Sciatic nerve (tissue), 2 donors: Measurements from ENCODE around the gene CDKAL1. TPM values are rescaled to one million over a fixed set of nuclear protein-coding genes. Genes with fewer than 3 reads are reported as not detected.

Experiments
- ATAC-seq: fragments of 200-7000 bp; cut with Tn5 transposase; one replicate; pipeline ENCODE4 v1.9.1; 2020; ENCODE audit warnings: mild to moderate bottlenecking, moderate library complexity
- DNase-seq: peaks from one replicate; pipeline ENCODE4 v3.0.0-alpha.2; 2020; ENCODE audit warnings: low spot score
- intact Hi-C: fragments of 100-400 bp; cut with DNase I; formaldehyde crosslinking; loops from one replicate; pipeline ENCODE4 v1.14.2; 2022
- total RNA-seq: library from RNA; stranded (reverse); fragmentation: NEBNext Ultra II Directional; extraction: Animal tissue kit (Norgen Biotek cat#: 25700); gene quantifications from one replicate; pipeline ENCODE4 v1.2.1, GENCODE V29; 2021
- donor health status: DM: no; HTN: no; CAD: no.
- donor health status: DM: no; HTN: no; CAD: no.

CDKAL1 gene
- total RNA-seq, 1 donor from 2014 or later = 20.5 TPM

GRCh38 chr6:20946890-20947289 lies 412.6 kb downstream of the CDKAL1 start:
- DNase-seq (no peak), ATAC-seq (no peak)
- intact Hi-C loops = no loop called here

GRCh38 chr6:20947977-20948376 lies 413.7 kb downstream of the CDKAL1 start:
- no peak for DNase-seq
- ATAC-seq = no peak
- intact Hi-C loops = no loop called here

- intact Hi-C loops = no loop called here
- ATAC-seq (no peak), DNase-seq (no peak)
These were observed 414.3 kb downstream of the CDKAL1 start for GRCh38 chr6:20948556-20948955.

- ATAC-seq (no peak), DNase-seq (no peak)
- intact Hi-C loops = no loop called here
These were observed 414.9 kb downstream of the CDKAL1 start for GRCh38 chr6:20949138-20949537.

GRCh38 chr6:20952699-20953474 lies 418.6 kb downstream of the CDKAL1 start:
- intact Hi-C loops = no loop called here
- ATAC-seq (no peak), DNase-seq (no peak)

GRCh38 chr6:20954315-20954714 lies 420.1 kb downstream of the CDKAL1 start:
- ATAC-seq (no peak), DNase-seq (no peak)
- intact Hi-C loops = no loop called here

- ATAC-seq (no peak), DNase-seq (no peak)
- intact Hi-C loops = no loop called here
These were observed 420.9 kb downstream of the CDKAL1 start for GRCh38 chr6:20955131-20955530.

GRCh38 chr6:20955751-20956150 lies 421.5 kb downstream of the CDKAL1 start:
- no peak for ATAC-seq
- intact Hi-C loops = no loop called here
- DNase-seq = no peak

- no peak for DNase-seq
- ATAC-seq = no peak
- intact Hi-C loops = no loop called here
These were observed 425.8 kb downstream of the CDKAL1 start for GRCh38 chr6:20960067-20960466.

- intact Hi-C loops = no loop called here
- DNase-seq = no peak
- ATAC-seq = no peak
These were observed 431.0 kb downstream of the CDKAL1 start for GRCh38 chr6:20965276-20965675.

- intact Hi-C loops = no loop called here
- DNase-seq = no peak
- ATAC-seq = no peak
These were observed 431.7 kb downstream of the CDKAL1 start for GRCh38 chr6:20965915-20966314.

- no peak for ATAC-seq
- DNase-seq = no peak
- intact Hi-C loops = no loop called here
These were observed 435.3 kb downstream of the CDKAL1 start for GRCh38 chr6:20969551-20969950.

- no peak for DNase-seq
- intact Hi-C loops = no loop called here
- ATAC-seq = no peak
These were observed 442.2 kb downstream of the CDKAL1 start for GRCh38 chr6:20976391-20976918.

GRCh38 chr6:20978151-20978614 lies 443.9 kb downstream of the CDKAL1 start:
- no peak for DNase-seq
- intact Hi-C loops = no loop called here
- no peak for ATAC-seq

GRCh38 chr6:20979076-20979475 lies 444.8 kb downstream of the CDKAL1 start:
- DNase-seq = no peak
- ATAC-seq = no peak
- intact Hi-C loops = no loop called here

GRCh38 chr6:20983961-20984360 lies 449.7 kb downstream of the CDKAL1 start:
- intact Hi-C loops = no loop called here
- no peak for ATAC-seq
- DNase-seq = no peak

GRCh38 chr6:20985821-20986220 lies 451.6 kb downstream of the CDKAL1 start:
- intact Hi-C loops = no loop called here
- DNase-seq = no peak
- no peak for ATAC-seq

- intact Hi-C loops = no loop called here
- DNase-seq = no peak
- no peak for ATAC-seq
These were observed 457.7 kb downstream of the CDKAL1 start for GRCh38 chr6:20991910-20992309.

GRCh38 chr6:20996099-20996498 lies 461.8 kb downstream of the CDKAL1 start:
- intact Hi-C loops = no loop called here
- ATAC-seq (no peak), DNase-seq (no peak)

GRCh38 chr6:20997143-20997769 lies 463.0 kb downstream of the CDKAL1 start:
- intact Hi-C loops = no loop called here
- ATAC-seq (no peak), DNase-seq (no peak)
